Hepatocyte (in vitro differentiated cells): Measurements from ENCODE around the gene OAS3. TPM values are rescaled to one million over a fixed set of nuclear protein-coding genes. Genes with fewer than 3 reads are reported as not detected.

Experiments
- DNase-seq: peaks from one replicate; pipeline ENCODE4 v3.0.0-alpha.2; 2016; ENCODE audit warnings: low spot score
- H2AFZ ChIP-seq: fragments of 200-600 bp; sonication (generic); 2 replicates; pipeline ENCODE4 v1.6.0; 2016; ENCODE audit warnings: antibody characterized with exemption, mild to moderate bottlenecking
- H3K27ac ChIP-seq: fragments of 200-600 bp; sonication (generic); 2 replicates; pipeline ENCODE4 v1.5.1; 2016; ENCODE audit warnings: mild to moderate bottlenecking
- H3K27me3 ChIP-seq: fragments of 200-600 bp; sonication (generic); 2 replicates; pipeline ENCODE4 v1.6.1; 2016
- H3K36me3 ChIP-seq: fragments of 200-600 bp; sonication (generic); replicated peaks from 2 replicates; pipeline ENCODE4 v1.5.1; 2016; ENCODE audit warnings: low read depth; ENCODE audit not compliant: insufficient read depth
- H3K4me1 ChIP-seq: fragments of 200-600 bp; sonication (generic); 2 replicates; pipeline ENCODE4 v1.5.1; 2016; ENCODE audit warnings: mild to moderate bottlenecking, moderate library complexity; ENCODE audit not compliant: insufficient read depth
- H3K4me2 ChIP-seq: fragments of 200-600 bp; sonication (generic); 2 replicates; pipeline ENCODE4 v1.6.0; 2016
- H3K4me3 ChIP-seq: fragments of 200-600 bp; sonication (generic); 2 replicates; pipeline ENCODE4 v1.5.1; 2016; ENCODE audit warnings: mild to moderate bottlenecking
- H3K79me2 ChIP-seq: fragments of 200-600 bp; sonication (generic); 2 replicates; pipeline ENCODE4 v1.6.0; 2017; ENCODE audit warnings: mild to moderate bottlenecking
- H3K9me2 ChIP-seq: fragments of 200-600 bp; sonication (generic); replicated peaks from 2 replicates; pipeline ENCODE4 v1.6.0; 2017; ENCODE audit warnings: mild to moderate bottlenecking; ENCODE audit not compliant: insufficient read depth
- H3K9me3 ChIP-seq: fragments of 200-600 bp; sonication (generic); 2 replicates; pipeline ENCODE4 v1.5.1; 2016; ENCODE audit warnings: low read depth, mild to moderate bottlenecking
- H4K20me1 ChIP-seq: fragments of 200-600 bp; sonication (generic); 2 replicates; pipeline ENCODE4 v1.6.0; 2016; ENCODE audit warnings: mild to moderate bottlenecking; ENCODE audit not compliant: insufficient read depth, poor library complexity, severe bottlenecking
- EZH2 ChIP-seq: fragments of 200-600 bp; sonication (generic); IDR thresholded peaks from 2 replicates; pipeline ENCODE4 v1.6.1; 2016; ENCODE audit warnings: antibody characterized with exemption, mild to moderate bottlenecking, borderline replicate concordance
- EZH2phosphoT487 ChIP-seq: fragments of 200-600 bp; sonication (generic); IDR thresholded peaks from one replicate; pipeline ENCODE4 v1.6.1; 2018; ENCODE audit warnings: antibody characterized with exemption, mild to moderate bottlenecking, low read depth, moderate library complexity; ENCODE audit not compliant: unreplicated experiment, severe bottlenecking
- WGBS: methylation state at CpG from one replicate; pipeline ENCODE4 v1.1.6; 2016; ENCODE audit warnings: low lambda C conversion rate; ENCODE audit errors: missing lambda C conversion rate; 5-methylcytosine and 5-hydroxymethylcytosine counted together
- polyA plus RNA-seq: library from polyadenylated mRNA; unstranded; fragments of >200 nt; fragmentation: Nextera tagmentation; extraction: Ambion mirVana; gene quantifications from 2 replicates; pipeline ENCODE4 v1.2.1, GENCODE V29; 2016
- total RNA-seq: library from RNA; depleted of rRNA; stranded (reverse); fragments of >200 nt; gene quantifications from 2 replicates; pipeline ENCODE4 v1.2.3, GENCODE V29; 2014
- TF ChIP-seq, protein P1 (sequence below): fragments of 200-600 bp; sonication (generic); IDR thresholded peaks from 2 replicates; pipeline ENCODE4 v1.5.1; 2016; ENCODE audit warnings: antibody characterized with exemption, mild to moderate bottlenecking; ENCODE audit not compliant: poor library complexity

Gene OAS3
- total and polyA plus RNA-seq, 2 experiments from 2014 or later: 6.6 to 15.0 TPM

DNA sequence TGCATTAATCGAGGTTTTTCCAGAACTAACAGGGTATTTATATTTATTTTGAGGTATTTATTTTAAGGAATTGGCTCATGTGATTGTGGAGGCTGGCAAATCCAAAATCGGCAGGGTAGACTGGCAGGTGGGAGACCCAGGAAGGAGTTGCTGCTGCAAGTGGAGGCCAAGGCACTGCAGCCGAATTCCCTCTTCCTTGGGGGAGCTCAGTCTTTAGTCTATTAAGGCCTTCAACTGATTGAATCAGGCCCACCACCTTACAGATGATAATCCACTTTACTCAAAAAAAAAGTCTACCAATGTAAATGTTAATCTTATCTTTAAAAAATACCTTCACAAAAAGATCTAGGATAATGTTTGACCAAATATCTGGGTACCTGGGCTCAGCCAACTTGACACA, 38.9 kb downstream of the OAS3 start:
- Histone ChIP-seq H3K27ac (no peak overlapping the region), H3K4me2 (no peak overlapping the region), H3K27me3 (no peaks in the 10 kb centered on the region), H2AFZ (no peak overlapping the region), H3K36me3 (no peaks in the 10 kb centered on the region), H3K4me1 (no peaks in the 10 kb centered on the region), H3K4me3 (no peak overlapping the region), H3K9me2 (no peaks in the 10 kb centered on the region), H4K20me1 (no peaks in the 10 kb centered on the region), H3K79me2 (no peaks in the 10 kb centered on the region), H3K9me3 (no peaks in the 10 kb centered on the region)
- DNase-seq: no peak
- 72% methylated on average over 3 of the region's 3 CpGs for WGBS
- TF ChIP-seq EZH2phosphoT487 (no peak), EZH2 (no peak)
- TF ChIP-seq, protein P1, sequence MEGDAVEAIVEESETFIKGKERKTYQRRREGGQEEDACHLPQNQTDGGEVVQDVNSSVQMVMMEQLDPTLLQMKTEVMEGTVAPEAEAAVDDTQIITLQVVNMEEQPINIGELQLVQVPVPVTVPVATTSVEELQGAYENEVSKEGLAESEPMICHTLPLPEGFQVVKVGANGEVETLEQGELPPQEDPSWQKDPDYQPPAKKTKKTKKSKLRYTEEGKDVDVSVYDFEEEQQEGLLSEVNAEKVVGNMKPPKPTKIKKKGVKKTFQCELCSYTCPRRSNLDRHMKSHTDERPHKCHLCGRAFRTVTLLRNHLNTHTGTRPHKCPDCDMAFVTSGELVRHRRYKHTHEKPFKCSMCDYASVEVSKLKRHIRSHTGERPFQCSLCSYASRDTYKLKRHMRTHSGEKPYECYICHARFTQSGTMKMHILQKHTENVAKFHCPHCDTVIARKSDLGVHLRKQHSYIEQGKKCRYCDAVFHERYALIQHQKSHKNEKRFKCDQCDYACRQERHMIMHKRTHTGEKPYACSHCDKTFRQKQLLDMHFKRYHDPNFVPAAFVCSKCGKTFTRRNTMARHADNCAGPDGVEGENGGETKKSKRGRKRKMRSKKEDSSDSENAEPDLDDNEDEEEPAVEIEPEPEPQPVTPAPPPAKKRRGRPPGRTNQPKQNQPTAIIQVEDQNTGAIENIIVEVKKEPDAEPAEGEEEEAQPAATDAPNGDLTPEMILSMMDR: no peak

DNA sequence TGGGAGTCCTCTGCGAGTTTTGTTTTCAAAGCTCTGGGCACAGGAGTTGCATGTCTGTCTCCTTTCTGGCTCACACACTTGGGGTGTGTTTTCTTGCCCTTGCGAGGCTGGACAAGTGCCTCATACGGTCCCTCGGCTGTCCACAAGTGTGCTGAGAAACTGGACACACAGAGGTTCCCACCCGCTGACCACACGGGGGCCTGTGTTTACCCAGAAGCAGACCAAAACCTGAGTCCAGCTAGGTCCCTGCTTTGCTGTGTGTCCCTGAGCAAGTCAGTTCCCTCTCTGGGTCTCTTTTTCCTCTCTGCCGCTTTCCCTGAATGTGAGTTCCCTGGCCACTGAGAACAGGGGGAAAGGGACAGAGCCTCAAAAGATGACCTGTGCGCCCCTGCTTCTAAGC, 39.4 kb downstream of the OAS3 start:
- H3K79me2 ChIP-seq: no peaks in the 10 kb centered on the region
- no peak overlapping the region for H3K4me3 ChIP-seq
- TF ChIP-seq EZH2phosphoT487: no peak
- TF ChIP-seq, protein P1: no peak
- no peak for TF ChIP-seq EZH2
- no peaks in the 10 kb centered on the region for H3K9me3 ChIP-seq
- H3K27ac ChIP-seq: no peak overlapping the region
- H4K20me1 ChIP-seq: no peaks in the 10 kb centered on the region
- H3K4me1 ChIP-seq: no peaks in the 10 kb centered on the region
- no peak overlapping the region for H3K4me2 ChIP-seq
- H3K27me3 ChIP-seq: no peaks in the 10 kb centered on the region
- no peak overlapping the region for H2AFZ ChIP-seq
- no peak for DNase-seq
- H3K9me2 ChIP-seq: no peaks in the 10 kb centered on the region
- 86% methylated on average over 8 of the region's 8 CpGs for WGBS
- H3K36me3 ChIP-seq: no peaks in the 10 kb centered on the region

DNA sequence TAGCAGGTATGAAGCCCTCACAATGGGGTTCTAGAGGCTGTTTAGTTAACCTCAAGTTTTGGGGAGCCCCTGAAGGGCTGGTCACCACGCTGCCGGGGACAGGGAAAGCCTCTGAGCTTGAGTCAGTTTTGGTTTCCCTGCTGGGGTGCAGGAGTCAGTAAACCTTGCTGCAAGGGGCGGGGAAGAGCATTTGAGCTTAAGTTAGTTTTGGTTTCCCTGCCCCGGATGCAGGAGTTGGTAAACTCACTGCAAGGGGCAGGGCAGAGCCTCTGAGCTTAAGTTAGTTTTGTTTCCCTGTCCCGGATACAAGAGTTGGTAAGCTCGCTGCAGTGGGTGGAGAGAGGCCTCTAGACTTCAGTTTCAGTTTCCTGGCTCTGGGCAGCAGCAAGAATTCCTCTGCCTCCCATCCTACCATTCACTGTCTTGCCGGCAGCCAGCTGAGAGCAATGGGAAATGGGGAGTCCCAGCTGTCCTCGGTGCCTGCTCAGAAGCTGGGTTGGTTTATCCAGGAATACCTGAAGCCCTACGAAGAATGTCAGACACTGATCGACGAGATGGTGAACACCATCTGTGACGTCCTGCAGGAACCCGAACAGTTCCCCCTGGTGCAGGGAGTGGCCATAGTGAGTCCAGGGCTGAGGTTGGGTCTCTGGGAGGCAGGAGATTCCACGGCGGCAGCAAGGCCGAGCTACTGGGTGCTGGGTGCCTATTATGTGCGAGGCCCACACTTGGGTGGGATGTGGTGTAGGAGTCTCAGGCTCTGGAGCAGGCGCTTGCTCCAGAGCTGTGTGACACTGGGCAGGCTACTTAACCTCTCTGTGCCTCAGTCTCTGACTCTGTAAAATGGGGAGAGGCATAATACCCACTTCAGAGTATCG, 40.1 kb downstream of the OAS3 start, which contains the start of gene OAS2:
OAS2 (plus strand) TSS at position 357 of the 878 bp plus-strand sequence; CDS start at position 447, 90 bp downstream.
- Histone ChIP-seq H4K20me1 (no peaks in the 10 kb centered on the region), H2AFZ (no peak within 1 kb of the TSS), H3K27me3 (no peaks in the 10 kb centered on the region), H3K36me3 (no peaks in the 10 kb centered on the region), H3K79me2 (no peaks in the 10 kb centered on the region), H3K4me2 (no peak within 1 kb of the TSS), H3K9me2 (no peaks in the 10 kb centered on the region), H3K4me3 (no peak within 1 kb of the TSS), H3K27ac (no peak within 1 kb of the TSS), H3K9me3 (peaks cover 2% of the 10 kb centered on the region), H3K4me1 (no peaks in the 10 kb centered on the region)
- no peak for DNase-seq
- TF ChIP-seq, protein P1: no peak
- no peak for TF ChIP-seq EZH2phosphoT487
- no peak for TF ChIP-seq EZH2
- WGBS: 76% methylated on average over 19 of the region's 19 CpGs
